ENCODE results near the gene CADM2.

Gene CADM2

DNA sequence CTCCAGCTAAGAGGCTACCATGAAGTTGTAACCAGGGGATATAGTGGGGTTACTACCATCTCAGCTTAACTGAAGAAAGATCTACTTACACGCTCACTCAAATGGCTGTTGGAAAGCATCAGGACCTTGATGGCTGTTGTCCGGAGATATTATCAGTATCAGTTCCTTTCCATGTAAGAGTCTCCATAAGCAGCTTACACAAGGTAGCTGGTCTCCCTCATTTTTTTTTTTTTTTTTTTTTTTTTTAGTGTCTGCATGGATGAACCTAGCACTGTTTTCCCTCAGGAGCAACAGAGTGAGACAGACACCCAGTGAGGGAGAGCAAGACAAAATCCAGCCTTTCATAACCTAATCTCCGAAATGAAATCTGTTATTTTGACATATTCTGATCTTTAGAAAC, 230.9 kb downstream of the CADM2 start:
- no peak for DNase-seq (ENCODE audit: low read depth in 2 of 2)

DNA sequence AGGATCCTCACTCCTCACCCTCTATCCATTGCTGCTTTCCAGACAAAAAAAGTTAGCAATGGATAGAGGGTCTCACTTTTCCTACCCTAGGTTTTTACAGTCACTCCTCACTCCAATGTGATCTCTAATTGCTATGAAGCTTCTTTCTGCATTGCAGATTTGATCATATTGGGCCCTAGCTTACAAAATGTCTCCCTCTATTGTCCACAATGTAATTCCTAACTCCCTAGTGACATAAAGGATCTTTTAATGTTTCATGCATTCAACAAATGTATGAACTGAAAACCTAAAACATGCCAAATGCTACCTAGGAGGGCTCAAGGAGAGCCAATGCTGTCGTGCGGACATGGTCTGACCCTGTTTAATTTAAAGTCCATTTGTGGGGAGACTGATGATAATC, 234.8 kb downstream of the CADM2 start:
- no peak for DNase-seq (ENCODE audit: low read depth in 2 of 2)

DNA sequence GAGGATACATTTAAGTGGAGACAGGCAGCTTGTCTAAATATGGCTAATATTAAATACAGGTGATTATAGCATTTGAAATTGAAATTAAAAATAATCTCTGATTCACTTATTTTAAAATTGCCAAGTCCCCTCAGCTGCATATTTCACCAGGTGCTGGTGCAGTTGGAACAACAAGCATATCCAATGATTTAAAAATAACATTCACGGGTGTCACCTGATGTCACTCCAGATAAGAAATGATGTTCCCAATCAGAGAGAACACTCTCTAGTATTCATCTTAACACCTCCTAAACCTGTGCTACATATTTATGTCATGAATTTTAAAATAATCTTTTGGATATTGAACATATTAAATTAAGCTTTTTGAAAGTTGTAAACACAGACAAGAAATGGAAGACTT, 249.9 kb downstream of the CADM2 start:
- DNase-seq (ENCODE audit: low read depth in 2 of 2): no peak

DNA sequence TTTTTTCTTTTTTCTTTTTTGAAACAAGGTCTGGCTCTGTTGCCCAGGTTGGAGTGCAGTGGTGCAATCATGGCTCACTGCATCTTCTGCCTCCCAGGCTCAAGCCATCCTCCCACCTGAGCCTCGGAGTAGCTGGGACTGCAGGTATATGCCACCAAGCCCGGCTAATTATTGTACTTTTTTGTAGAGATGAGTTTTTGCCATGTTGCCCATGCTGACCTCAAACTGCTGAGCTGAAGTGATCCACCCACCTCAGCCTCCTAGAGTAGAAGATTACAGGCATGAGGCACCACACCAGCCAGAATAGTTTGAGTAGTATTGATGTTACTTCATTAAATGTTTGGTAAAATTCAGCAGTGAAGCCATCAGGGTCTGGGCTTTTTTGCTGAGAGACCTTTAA, 251.8 kb downstream of the CADM2 start:
- DNase-seq (ENCODE audit: low read depth in 2 of 2): no peak

DNA sequence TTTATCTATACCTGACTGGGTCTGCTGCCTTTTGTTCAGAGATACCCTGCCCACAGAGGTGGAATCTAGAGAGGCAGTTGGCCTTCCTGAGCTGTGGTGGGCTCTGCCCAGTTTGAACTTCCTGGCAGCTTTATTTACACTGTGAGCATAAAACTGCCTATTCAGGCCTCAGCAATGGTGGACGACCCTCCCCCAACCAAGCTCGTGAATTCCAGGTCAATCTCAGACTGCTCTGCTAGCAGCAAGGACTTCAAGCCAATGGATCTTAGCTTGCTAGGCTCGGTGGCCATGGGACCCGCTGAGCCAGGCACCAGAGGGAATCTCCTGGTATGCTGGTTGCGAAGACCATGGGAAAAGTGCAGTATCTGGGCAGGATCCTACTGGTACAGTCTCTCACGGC, 270.2 kb downstream of the CADM2 start:
- DNase-seq (ENCODE audit: low read depth in 2 of 2): no peak

DNA sequence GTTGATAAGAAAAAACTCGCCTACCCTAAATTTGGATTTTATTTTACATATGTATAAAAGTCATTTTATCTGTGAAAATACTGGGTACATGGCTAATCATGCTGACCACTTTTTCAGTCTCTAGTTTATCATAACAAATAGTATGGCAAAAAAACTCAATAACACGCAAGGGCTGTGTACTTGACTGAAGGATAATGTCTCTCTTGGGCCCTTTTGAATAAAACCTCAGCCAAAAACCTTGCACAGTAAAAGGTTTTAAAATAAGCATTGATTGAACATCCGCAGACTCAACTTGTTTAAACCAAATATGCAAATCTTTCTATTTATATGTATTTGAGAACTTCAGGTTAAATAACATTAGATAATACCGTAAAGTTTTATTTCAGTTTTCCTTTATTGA, 285.3 kb downstream of the CADM2 start:
- no peak for DNase-seq (ENCODE audit: low read depth in 2 of 2)

DNA sequence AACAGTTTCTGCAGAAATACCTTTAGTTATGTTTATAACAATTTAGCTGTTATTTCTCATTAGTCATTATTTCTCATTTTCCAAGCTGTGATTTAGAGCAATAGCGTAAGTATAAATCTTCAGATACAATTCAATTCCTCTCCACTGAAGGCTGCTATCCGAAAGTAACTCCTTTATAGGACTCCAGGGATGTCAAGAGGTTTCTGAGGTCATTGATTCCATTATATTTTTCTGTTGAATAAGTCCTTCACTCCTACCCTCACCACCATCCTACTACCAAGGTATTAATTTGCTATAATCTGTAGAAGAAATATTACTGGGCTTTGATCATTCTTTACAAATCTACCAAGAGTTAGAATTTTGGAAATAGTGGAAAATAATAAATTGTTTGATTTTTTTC, 285.7 kb downstream of the CADM2 start:
- DNase-seq (ENCODE audit: low read depth in 2 of 2): no peak

DNA sequence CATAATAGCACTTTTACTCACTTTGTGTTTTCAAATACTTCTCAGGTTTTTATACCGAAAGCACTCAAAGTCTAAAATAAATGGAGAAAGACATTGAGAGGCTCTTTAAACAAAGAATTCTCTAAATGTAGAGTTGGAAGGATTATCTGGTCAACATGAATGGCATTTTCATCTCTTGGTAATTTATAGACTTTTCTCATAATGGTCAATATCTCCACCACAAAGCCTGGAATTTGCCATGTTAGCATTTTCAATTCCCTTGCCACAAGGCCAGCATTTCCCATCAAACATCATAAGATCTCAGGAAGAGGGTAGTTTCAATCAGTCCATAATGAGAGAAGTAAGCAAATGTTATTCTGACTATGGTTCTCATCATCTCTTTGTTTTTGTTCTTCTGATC, 293.0 kb downstream of the CADM2 start:
- DNase-seq (ENCODE audit: low read depth in 2 of 2): no peak

DNA sequence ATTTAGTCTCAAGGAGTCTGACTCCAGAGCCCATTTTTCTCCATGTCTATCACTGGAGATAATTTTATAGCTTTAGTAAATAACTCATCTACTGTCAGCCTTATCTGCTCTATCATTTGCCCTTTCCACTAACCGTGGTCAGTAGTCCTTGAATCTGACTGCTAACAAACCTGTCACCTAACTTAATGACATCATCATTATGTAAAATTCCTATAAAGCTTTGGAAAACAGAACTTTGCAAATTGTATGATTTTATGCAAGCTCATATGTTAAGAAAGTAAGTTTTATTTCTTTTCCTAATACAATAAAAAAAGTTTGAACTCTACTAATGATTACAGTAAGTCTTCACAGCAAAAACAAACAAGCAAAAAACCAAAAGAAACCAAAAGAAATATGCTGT, 293.9 kb downstream of the CADM2 start:
- DNase-seq (ENCODE audit: low read depth in 2 of 2): no peak

DNA sequence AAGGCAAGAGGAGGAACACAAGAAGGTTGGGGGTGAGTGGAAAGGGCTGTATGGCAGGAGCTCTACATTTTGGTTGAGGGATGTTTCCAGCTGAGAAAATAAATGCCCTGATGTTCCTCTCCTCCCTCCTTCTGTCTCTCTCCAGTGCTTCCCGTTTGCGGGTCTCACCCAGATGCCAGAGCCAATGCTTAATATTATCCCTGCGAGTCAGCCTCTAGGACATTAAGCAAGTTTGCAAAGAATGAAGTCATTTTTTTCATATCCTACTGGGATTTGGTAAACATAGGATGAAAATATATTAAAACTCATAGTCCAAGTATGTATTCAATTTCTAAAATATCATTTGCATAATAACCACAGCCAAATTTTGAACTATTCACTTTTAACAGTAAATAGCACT, 295.9 kb downstream of the CADM2 start:
- no peak for DNase-seq (ENCODE audit: low read depth in 2 of 2)

DNA sequence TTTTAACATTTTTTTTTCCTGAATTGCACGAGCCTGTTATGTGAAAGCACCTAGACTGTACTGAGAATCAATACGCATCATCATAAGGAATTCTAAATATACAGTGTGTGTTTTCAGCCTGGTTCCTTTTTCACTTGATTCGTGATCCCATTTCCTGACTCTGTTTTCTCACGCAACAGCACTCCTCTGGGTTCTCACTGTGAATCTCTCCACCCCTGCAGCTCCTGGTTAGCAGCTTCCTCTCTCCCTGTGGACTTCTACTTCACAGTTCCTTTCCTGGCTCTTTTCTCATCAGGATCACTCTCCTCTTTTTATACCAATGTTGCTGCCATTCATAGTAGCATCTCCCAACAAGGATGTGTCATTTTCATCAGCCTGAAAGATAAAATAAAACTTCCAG, 297.2 kb downstream of the CADM2 start:
- no peak for DNase-seq (ENCODE audit: low read depth in 2 of 2)

DNA sequence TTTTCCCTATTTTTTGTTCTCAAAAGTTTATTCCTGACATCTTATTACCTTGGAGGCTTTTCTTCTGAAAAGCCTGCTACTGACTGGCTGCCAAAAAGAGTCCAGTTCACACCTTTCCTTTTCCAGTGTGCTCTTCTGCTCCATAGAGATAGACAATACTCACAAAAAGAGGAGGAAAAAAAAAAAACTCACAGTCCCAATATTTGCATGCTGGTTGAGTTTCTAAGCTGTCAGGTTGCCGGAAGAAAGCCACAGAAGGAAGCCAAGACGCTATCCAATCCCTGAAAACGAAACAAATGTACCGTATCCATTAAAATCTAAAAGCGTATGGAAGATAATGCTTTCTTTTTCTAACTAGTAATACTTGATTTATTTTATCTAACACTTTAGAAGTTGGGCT, 299.5 kb downstream of the CADM2 start:
- no peak for DNase-seq (ENCODE audit: low read depth in 2 of 2)

DNA sequence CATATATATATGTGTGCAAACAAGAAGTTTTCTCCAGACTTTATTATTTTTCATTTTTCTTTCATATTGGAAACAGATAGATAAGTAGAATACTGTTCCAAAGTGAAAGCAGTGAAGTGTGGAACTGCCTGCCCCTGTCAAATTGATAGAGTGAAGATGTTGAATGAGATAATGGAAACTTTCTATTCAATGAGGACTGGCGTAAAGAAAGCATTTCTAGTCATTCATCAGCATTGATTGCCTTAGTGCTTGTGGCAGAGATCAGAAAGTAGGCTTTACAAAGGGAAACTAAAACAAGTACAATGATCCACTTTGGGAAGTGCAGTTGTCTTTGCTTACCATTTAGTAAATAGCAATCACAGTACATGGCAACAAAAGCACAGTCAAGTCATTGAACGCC, 300.0 kb downstream of the CADM2 start:
- no peak for DNase-seq (ENCODE audit: low read depth in 2 of 2)

DNA sequence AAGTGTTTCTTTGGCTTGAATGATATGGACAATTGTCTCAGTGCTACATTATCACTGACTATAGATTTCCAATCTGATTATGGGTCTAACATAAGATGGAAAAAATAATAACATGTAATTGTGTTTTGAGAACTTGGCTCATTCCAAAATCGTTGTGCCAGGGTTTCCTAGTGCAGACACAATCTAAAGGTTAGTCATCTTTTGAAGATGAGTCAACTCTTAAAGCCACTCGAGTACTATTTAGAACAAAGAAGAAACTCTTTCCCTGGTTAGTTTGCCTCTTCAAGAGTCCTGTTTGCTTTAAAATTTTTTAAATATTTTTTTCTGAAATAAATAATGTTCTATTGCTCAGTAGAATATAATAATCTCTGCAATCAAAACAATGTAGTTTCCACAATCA, 301.0 kb downstream of the CADM2 start:
- DNase-seq (ENCODE audit: low read depth in 2 of 2): no peak

DNA sequence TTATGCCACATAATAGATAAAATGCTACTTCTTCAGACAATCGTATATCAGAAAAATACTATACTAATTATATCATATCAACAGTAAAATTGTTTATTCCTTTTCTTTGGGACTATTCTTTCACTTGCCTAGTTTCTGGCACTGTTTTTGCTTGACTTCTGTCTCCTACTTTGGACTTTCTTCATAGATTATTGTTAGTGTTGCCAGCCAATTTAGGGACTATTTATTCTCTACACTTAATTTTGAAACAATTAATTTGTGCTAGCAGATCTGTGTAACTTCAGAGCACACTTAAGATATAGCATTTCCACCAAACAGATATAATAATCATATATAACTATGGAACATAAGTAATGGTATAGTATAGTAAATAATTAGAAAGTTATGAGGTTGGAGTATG, 305.6 kb downstream of the CADM2 start:
- no peak for DNase-seq (ENCODE audit: low read depth in 2 of 2)

DNA sequence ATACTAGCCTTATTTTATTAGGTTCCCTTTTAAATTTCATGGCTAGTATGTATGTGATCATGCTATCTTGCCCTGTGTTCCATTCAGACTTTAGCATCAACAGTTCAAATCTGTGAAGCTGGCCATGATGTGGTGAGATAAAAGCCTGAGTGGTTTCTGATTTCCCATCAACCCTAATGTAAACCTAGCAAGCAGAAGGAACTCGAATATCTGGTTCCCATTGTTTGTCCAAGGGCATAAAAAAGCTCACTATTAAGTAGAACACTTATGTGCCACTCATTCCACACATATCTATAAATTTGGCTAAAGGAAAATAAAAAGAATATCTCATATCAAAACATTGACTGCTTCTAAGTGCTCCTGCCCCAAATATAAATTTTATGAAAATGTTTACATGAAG, 311.7 kb downstream of the CADM2 start:
- no peak for DNase-seq (ENCODE audit: low read depth in 2 of 2)

DNA sequence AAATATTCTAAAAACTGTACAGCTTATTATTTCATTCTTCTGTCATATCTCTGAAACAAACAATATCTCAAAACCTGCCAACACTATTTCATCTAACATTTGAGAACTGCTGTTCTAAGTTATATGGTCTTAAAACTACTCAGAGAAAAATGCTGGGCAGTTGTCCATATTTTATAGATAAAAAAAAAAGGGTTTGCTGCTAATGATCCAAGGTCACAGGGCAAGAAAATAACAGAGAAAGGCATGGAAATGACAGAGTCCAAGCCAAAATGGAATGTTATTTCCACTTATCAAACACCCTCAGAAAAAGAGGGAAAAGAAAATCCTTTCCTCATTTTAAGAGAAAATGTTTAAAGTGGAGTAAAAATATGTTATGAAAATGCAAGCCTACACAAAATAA, 313.1 kb downstream of the CADM2 start:
- DNase-seq (ENCODE audit: low read depth in 2 of 2): no peak

DNA sequence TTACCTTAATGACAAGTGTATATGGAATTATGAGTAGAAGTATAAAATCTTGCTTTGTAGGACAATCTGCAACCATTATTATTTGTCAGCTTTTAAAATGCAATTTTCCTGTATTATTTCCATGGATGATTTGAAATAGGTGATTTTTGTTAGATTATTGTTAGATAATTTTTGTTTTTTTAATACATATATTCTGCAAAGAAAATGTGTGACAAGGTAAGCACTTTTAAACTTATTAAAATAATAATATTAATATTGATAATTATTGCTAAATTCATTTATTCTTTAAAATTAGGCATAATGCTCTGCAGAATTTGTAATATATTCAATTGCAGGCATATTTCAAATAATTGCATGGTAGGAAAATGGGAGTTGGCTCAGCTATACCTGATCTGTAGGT, 329.5 kb downstream of the CADM2 start:
- no peak for DNase-seq (ENCODE audit: low read depth in 2 of 2)

DNA sequence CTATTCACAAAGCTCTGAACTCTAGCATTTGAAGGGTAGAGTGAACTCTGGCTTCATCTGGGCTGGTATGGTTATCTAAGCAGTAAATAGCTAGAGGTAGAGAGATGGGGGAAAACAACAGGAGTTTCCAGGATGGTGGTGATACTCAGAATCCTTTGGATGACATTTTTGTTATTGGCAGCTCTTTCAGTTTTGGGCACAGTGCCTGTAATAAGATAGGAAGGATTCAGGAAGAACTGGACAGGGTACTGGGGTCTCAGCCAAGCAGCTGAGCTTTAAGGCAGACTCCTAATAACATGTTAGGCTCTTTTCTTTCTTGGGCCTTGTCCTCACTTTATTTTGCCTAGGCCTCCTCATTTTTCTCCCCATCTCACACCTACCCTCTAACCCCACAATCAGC, 338.5 kb downstream of the CADM2 start:
- no peak for DNase-seq (ENCODE audit: low read depth in 2 of 2)

DNA sequence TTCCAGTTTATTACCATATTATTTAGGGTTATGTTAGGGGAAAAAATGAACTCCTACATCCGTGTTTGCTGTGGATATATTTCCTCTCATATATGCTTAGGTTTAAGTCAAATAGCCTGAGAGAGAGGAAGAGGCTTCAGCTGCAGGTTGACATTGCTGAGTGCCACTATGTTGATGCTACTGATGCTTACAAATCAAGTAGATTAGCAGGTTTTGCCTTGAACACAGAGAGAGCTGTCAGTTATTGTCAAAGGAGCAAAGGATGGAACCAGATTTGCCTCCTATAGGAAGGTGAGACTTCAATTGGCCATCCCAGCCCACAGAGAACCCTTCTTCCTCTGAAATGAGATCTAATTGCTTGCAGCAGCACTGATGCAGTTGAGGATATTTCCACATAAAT, 339.2 kb downstream of the CADM2 start:
- DNase-seq (ENCODE audit: low read depth in 2 of 2): no peak

DNA sequence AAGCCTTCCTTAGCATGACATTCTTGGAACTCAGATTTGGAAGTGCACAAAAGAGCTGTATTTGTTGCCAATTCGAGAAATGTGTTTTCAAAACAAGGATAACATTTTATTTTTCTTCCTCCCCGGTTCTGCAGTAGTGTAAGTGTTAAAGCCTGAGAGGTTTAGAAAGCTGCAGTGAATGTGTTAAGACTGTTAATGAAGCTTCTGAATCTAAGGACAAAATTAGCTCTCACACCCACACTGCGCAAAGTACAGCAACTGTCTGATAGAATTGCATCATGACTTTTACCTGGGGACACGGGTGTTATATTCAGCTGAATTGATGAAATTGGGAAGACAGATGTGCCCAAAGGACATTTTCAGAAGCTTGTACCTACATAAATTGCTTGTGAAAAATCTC, 344.4 kb downstream of the CADM2 start:
- DNase-seq (ENCODE audit: low read depth in 2 of 2): no peak

DNA sequence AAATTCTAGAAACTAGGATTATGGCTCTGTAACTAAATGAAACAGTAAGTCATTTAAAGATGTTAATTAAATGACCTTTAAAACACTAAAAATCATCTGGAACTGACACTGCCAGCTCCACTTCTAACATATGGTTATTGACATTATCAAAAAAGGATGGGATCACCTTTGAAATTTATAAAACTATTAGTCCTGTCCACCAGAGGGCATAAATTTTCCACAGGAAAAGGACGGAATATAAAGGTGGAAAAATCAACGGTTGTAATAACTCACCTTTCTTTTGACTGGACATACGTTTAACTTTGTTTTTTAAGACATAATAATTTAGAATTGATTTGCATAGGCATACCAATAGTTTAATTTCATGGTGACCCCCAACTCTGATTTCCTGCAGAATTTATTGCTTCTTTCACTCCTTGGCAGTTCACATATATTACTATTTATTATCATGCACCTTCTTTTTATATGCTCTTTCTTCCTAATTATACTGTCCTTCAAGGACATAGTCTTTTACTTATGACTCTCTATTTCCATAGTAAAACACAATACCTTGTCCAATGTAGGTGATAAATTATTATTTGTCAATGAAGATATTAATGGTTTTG, 345.7 kb downstream of the CADM2 start:
- no peak for DNase-seq (ENCODE audit: low read depth in 2 of 2)

DNA sequence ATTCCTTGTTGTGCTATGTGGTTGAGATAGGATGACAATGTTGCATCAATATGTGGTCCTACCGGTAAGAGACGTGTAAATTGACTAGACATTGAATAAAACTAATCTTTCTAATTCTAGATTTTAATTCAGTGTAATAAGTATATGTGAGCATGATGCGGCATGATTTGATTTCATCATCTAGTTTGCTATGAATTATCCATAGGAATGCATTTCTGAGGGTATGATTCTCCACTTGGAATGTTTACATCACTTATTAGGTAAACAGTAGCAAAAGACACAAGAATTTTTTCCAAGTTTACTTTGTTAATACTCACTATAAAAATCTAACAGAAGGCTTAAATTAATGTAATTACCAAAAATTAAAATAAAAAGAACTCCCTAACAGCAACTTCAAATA, 353.5 kb downstream of the CADM2 start:
- no peak for DNase-seq (ENCODE audit: low read depth in 2 of 2)

DNA sequence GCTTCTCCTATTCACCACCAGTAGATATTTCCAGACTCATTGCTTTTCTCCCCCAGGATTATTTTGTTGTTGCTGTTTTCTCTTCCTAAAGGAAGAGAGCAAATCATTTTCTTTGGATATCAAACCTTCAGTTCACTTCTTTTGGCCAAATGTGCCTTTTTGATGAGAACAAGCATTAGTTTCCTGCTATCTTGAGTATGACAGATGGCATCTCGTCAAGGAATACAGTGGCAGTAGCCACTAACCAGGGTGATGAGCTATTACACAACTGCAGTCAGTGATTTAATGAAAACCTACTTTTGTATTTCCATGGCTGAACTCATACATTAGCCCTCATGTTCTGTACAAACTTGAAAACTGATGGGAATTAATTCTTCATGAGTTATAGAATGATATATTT, 354.6 kb downstream of the CADM2 start:
- no peak for DNase-seq (ENCODE audit: low read depth in 2 of 2)

DNA sequence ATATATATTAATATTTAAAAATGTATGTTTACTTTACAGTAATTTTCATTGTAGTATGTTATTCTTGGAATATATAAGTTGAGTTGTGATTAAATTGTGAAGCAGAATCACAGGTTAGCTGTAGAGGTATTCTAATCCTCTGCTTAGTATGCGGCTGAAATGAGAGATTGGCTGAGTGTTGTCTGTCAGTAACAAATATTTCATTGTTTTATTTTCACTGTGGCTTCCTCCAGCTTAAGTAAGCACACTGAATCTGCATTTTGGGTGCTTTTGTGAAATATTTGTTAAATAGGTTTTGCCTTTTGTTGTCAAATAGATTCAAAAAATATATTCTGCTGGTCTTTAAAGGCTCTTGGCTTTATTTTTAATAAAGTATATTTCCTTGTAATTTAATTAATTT, 357.5 kb downstream of the CADM2 start:
- no peak for DNase-seq (ENCODE audit: low read depth in 2 of 2)
